ENCODE measurements around the gene SMARCC1.

DNA sequence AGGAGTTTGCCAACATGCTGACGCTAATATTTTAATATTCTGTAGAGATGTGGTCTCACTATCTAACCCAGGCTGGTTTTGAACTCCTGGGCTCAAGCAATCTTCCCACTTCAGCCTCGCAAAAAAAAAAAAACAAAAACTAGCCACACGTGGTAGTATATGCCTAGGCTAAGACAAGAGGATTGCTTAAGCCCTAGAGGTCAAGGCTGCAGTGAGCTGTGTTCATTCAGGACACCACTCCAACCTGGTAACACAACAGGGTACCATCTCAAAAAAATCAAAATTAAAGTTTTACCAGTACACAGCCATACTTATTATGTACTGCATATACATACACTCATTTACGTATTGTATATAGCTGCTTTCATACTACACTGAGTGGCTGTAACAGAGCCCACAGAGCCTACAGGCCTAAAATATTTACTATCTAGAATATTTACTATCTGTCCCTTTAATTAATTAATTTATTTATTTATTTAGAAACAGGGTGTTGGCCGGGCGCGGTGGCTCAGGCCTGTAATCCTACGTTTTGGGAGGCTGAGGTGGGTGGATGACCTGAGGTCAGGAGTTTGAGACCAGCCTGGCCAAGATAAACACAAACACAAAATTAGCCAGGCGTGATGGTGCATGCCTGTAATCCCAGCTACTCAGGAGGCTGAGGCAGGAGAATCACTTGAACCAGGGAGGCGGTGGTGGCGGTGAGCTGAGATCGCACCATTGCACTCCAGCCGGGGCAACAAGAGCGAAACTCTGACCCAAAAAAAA lies 23.2 kb downstream of the SMARCC1 start:
- no peak for TF ChIP-seq CTCF (conservative IDR thresholded peaks at IDR 0.05)
- TF ChIP-seq EZH2 (IDR thresholded peaks at IDR 0.05; ENCODE audit: low read depth), result no peak

Data from PC-9 (cell line).